Fibroblast of skin of back (primary cell): ENCODE measurements around the gene XRCC3. TPM values are rescaled to one million over a fixed set of nuclear protein-coding genes. Genes with fewer than 3 reads are reported as not detected.

Source experiments
- DNase-seq: peaks from one replicate; pipeline ENCODE4 v3.0.0-alpha.2; 2013
- polyA plus RNA-seq, 2 experiments: library from polyadenylated mRNA; unstranded; fragments of 120-200 nt; gene quantifications; one replicate each; pipeline ENCODE4 v1.2.1, GENCODE V29; 2013; ENCODE audit not compliant: insufficient read length in 2 of 2

XRCC3 gene
- 14.7 TPM for polyA plus RNA-seq (2013, experiment 1 of 2; ENCODE audit: insufficient read length)
- 4.8 TPM for polyA plus RNA-seq (2013, experiment 2 of 2; ENCODE audit: insufficient read length)

GRCh38 chr14:103715052-103716000 lies at the start of gene XRCC3, which contains the start of gene ZFYVE21:
Gene XRCC3 (minus strand): TSS chr14:103715451. CDS start chr14:103711087, 4,364 bp downstream.
Gene ZFYVE21 (plus strand): TSS chr14:103715810. CDS start chr14:103715842, 32 bp downstream.
- peak; percentile 99 for DNase-seq

- DNase-seq: no peak
These were observed 48.7 kb upstream of the XRCC3 start for GRCh38 chr14:103763730-103764488.

- no peak for DNase-seq
These were observed 47.3 kb upstream of the XRCC3 start for GRCh38 chr14:103762541-103762940.

GRCh38 chr14:103762036-103762435 lies 46.8 kb upstream of the XRCC3 start:
- peak; percentile 39 for DNase-seq

GRCh38 chr14:103758059-103758776 lies 43.0 kb upstream of the XRCC3 start:
- DNase-seq: no peak

- no peak for DNase-seq
These were observed 39.8 kb upstream of the XRCC3 start for GRCh38 chr14:103755060-103755459.

GRCh38 chr14:103753774-103754173 lies 38.5 kb upstream of the XRCC3 start:
- DNase-seq: no peak

GRCh38 chr14:103749860-103750259 lies 34.6 kb upstream of the XRCC3 start:
- no peak for DNase-seq

- no peak for DNase-seq
These were observed 34.2 kb upstream of the XRCC3 start for GRCh38 chr14:103749452-103749851.

GRCh38 chr14:103748534-103748857 lies 33.2 kb upstream of the XRCC3 start:
- no peak for DNase-seq

GRCh38 chr14:103746701-103747100 lies 31.4 kb upstream of the XRCC3 start:
- peak; percentile 36 for DNase-seq

- no peak for DNase-seq
These were observed 30.2 kb upstream of the XRCC3 start for GRCh38 chr14:103745424-103745823.

GRCh38 chr14:103744621-103745395 lies 29.6 kb upstream of the XRCC3 start:
- no peak for DNase-seq

GRCh38 chr14:103743691-103744090 lies 28.4 kb upstream of the XRCC3 start:
- DNase-seq: no peak

- no peak for DNase-seq
These were observed 27.4 kb upstream of the XRCC3 start for GRCh38 chr14:103742499-103743255.

GRCh38 chr14:103741876-103742275 lies 26.6 kb upstream of the XRCC3 start:
- DNase-seq: no peak

- peak; percentile 66 for DNase-seq
These were observed 25.9 kb upstream of the XRCC3 start for GRCh38 chr14:103740991-103741689.

- no peak for DNase-seq
These were observed 24.7 kb upstream of the XRCC3 start for GRCh38 chr14:103739793-103740501.

- no peak for DNase-seq
These were observed 24.2 kb upstream of the XRCC3 start for GRCh38 chr14:103739466-103739792.
